Cardiac muscle cell (in vitro differentiated cells and primary cell): ENCODE results near the gene MYRFL. TPM values are rescaled to one million over a fixed set of nuclear protein-coding genes. Genes with fewer than 3 reads are reported as not detected.

ENCODE experiments used
- DNase-seq, 2 donors: peaks; one replicate each; pipeline versions ENCODE4 v3.0.0 to v3.0.0-alpha.2; 2010 to 2017; ENCODE audit warnings: low read depth in 1 of 2, low spot score in 1 of 2
- H3K27ac ChIP-seq: fragments of 200-600 bp; sonication (generic); 2 replicates; pipeline ENCODE4 v1.5.1; 2016
- H3K27me3 ChIP-seq: fragments of 200-600 bp; sonication (generic); 2 replicates; pipeline ENCODE4 v1.6.0; 2016; ENCODE audit warnings: control low read depth
- H3K36me3 ChIP-seq: fragments of 200-600 bp; sonication (generic); 2 replicates; pipeline ENCODE4 v1.5.1; 2016; ENCODE audit warnings: control low read depth
- H3K4me1 ChIP-seq: fragments of 200-600 bp; sonication (generic); 2 replicates; pipeline ENCODE4 v1.8.1; 2017; ENCODE audit warnings: low read depth, mild to moderate bottlenecking, mixed run types
- H3K4me3 ChIP-seq: fragments of 200-600 bp; sonication (generic); 2 replicates; pipeline ENCODE4 v1.5.1; 2016; ENCODE audit warnings: mild to moderate bottlenecking
- H3K9me3 ChIP-seq: fragments of 200-600 bp; sonication (generic); 2 replicates; pipeline ENCODE4 v1.5.1; 2017; ENCODE audit warnings: low read depth, mild to moderate bottlenecking, control low read depth
- polyA plus RNA-seq: library from polyadenylated mRNA; unstranded; fragments of >200 nt; fragmentation: Nextera tagmentation; extraction: Ambion mirVana; gene quantifications from 2 replicates; pipeline ENCODE4 v1.2.1, GENCODE V29; 2016
- total RNA-seq: library from RNA; depleted of rRNA; stranded (reverse); fragments of >200 nt; gene quantifications from 2 replicates; pipeline ENCODE4 v1.2.3, GENCODE V29; 2016
- TF ChIP-seq, protein P1 (sequence below): IDR thresholded peaks from 2 replicates; pipeline ENCODE4 v1.5.1; 2012; ENCODE audit warnings: low read depth, mild to moderate bottlenecking, low read length

Gene MYRFL
- total and polyA plus RNA-seq, 2 experiments from 2014 or later = 2.2 to 3.5 TPM

DNA sequence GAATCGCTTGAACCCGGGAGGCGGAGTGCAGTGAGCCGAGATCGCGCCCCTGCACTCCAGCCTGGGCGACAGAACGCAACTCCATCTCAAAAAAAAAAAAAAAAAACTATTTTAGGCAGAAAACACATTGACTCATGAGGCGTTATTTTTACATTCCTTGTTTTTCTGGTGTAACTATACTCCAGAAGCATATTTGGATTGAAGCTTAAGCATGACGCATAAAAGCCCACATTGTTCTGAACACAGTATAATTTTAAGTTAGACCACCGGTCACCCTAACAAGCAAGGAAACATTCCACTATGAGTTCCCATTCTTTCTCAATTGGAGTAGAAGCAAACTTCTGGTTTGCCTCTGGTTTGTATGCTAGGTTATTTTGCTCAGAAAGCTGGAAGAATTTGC is 173.0 kb downstream of the MYRFL start:
- Histone ChIP-seq H3K4me1 (no peaks in the 10 kb centered on the region), H3K4me3 (no peak overlapping the region), H3K27ac (no peak overlapping the region), H3K36me3 (no peaks in the 10 kb centered on the region), H3K27me3 (no peaks in the 10 kb centered on the region), H3K9me3 (no peaks in the 10 kb centered on the region)
- TF ChIP-seq, protein P1, sequence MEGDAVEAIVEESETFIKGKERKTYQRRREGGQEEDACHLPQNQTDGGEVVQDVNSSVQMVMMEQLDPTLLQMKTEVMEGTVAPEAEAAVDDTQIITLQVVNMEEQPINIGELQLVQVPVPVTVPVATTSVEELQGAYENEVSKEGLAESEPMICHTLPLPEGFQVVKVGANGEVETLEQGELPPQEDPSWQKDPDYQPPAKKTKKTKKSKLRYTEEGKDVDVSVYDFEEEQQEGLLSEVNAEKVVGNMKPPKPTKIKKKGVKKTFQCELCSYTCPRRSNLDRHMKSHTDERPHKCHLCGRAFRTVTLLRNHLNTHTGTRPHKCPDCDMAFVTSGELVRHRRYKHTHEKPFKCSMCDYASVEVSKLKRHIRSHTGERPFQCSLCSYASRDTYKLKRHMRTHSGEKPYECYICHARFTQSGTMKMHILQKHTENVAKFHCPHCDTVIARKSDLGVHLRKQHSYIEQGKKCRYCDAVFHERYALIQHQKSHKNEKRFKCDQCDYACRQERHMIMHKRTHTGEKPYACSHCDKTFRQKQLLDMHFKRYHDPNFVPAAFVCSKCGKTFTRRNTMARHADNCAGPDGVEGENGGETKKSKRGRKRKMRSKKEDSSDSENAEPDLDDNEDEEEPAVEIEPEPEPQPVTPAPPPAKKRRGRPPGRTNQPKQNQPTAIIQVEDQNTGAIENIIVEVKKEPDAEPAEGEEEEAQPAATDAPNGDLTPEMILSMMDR = no peak
- DNase-seq = no peak

DNA sequence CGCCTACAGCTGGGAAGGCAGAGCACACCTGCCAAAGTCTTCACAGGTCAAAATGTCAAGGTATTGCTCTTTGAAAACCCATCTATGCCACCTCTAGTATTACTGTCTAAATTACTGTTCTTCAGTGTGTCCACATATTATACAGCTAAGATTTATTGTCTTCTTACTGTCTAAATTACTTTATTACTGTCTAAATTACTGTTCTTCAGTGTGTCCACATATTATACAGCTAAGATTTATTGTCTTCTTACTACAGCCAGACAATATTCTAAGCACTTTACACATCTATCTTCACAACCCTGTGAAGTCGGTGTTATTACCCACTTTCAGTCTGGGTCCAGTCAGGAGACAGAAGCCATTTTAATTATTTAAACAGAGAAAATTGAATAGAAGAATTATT is 173.9 kb downstream of the MYRFL start:
- H3K27ac ChIP-seq = no peak overlapping the region
- H3K9me3 ChIP-seq = no peaks in the 10 kb centered on the region
- H3K4me1 ChIP-seq = no peaks in the 10 kb centered on the region
- TF ChIP-seq, protein P1 = no peak
- H3K36me3 ChIP-seq = no peaks in the 10 kb centered on the region
- no peak for DNase-seq
- no peaks in the 10 kb centered on the region for H3K27me3 ChIP-seq
- H3K4me3 ChIP-seq = no peak overlapping the region

DNA sequence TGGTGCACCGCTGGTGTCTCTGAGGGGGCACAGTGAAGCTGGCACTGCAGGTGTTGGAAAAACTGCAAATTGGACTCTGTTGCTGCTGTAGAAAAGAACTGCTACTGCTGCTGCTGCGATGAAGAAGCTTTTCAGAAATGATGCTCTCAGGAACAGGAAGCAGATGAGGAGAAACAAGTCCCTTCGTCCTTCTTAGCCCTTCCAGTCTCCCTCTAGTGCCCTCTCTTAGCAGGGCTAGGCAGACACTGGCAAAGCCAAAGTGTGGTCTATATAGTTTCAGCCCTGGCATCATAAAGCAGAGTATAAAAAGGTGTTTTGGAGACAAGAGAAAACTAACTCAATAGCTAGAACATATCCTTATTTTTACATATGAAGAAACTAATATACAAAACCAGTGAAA is 174.5 kb downstream of the MYRFL start:
- no peak for DNase-seq
- no peaks in the 10 kb centered on the region for H3K4me1 ChIP-seq

DNA sequence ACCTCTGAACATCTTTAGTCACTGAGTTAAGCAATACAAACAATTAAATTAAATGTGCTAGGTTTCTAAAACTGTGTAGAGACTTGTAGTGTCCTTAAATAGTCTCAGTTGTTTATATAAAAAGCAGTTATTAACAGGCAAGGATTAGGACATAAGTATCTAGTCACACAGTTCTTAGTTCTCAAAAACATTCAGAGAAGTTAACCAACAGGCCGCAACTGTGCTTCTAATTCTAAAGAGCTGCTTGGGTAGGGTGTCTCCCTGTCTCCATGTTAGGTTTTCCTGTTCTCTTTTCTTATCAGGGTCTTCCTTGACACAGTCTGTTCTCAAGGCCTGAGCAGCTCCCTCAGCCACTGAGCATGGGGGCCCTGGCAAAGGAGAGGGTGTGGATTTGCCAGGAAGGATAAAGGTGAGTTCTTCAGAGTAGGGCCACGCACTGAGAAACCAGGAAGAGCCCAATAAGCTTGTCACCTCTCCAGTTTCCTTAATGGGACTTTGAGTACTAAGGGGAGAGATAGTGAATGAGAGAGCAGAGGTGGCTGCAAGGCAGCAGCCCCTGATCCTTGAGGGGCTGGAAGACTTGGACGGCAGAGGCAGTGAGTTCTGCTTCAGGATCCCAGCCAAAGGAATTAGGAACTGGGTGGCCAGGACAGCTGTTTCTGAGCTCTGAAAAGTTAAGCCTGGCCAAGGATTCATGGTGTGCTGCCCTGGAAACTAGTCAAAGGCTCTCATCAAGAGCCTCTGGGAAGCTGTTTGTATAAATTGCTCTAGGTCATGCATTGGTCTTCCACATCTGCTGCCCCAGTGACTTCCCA is 177.3 kb downstream of the MYRFL start:
- H3K9me3 ChIP-seq = no peaks in the 10 kb centered on the region
- H3K27ac ChIP-seq = no peak overlapping the region
- H3K4me1 ChIP-seq = no peaks in the 10 kb centered on the region
- no peaks in the 10 kb centered on the region for H3K27me3 ChIP-seq
- no peaks in the 10 kb centered on the region for H3K36me3 ChIP-seq
- H3K4me3 ChIP-seq = no peak overlapping the region
- peak in 1 of 2 donors; percentile 40 for DNase-seq
- TF ChIP-seq, protein P1 = no peak

More for the DNA sequence above, 174.5 kb downstream of the MYRFL start:
- no peaks in the 10 kb centered on the region for H3K36me3 ChIP-seq
- H3K9me3 ChIP-seq = no peaks in the 10 kb centered on the region
- no peak overlapping the region for H3K27ac ChIP-seq
- TF ChIP-seq, protein P1 = no peak
- H3K4me3 ChIP-seq = no peak overlapping the region
- no peaks in the 10 kb centered on the region for H3K27me3 ChIP-seq

DNA sequence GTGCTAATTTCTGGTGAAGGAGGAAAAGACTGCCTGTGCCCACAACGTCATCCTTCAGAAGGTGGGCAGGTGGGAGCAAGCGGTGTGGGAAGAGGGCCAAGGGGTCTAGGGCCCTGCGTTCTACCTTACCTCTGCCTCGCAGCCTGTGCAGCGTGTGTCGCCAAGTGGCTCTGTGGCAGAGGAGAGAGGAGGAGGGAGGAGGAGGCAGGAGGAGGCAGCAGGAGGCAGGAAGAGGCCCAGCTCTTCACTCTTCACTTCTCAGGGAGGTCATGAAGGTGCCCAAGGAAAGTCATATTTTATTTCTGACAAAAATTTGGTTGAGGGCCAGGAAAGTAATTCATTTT is 177.9 kb downstream of the MYRFL start:
- TF ChIP-seq, protein P1 = no peak
- H3K4me1 ChIP-seq = no peaks in the 10 kb centered on the region
- no peaks in the 10 kb centered on the region for H3K27me3 ChIP-seq
- no peaks in the 10 kb centered on the region for H3K36me3 ChIP-seq
- no peaks in the 10 kb centered on the region for H3K9me3 ChIP-seq
- H3K27ac ChIP-seq = no peak overlapping the region
- no peak overlapping the region for H3K4me3 ChIP-seq
- no peak for DNase-seq
